Aorta (tissue), 5 donors: ENCODE results near the gene DLG1. TPM values are rescaled to one million over a fixed set of nuclear protein-coding genes. Genes with fewer than 3 reads are reported as not detected.
A peak's percentile ranks its signal among the peaks of the same experiment; 100 is the strongest.

Experiments
- ATAC-seq: fragments of 200-7000 bp; cut with Tn5 transposase; one replicate; pipeline ENCODE4 v1.9.1; 2022; ENCODE audit warnings: moderate library complexity; ENCODE audit not compliant: low FRiP score
- DNase-seq, 2 donors: peaks; one replicate each; pipeline ENCODE4 v3.0.0-alpha.2; 2020
- H3K27ac ChIP-seq, 2 donors: one replicate each; pipeline ENCODE4 v1.5.1; 2013; ENCODE audit warnings: low read length in 2 of 2, mild to moderate bottlenecking in 2 of 2, moderate library complexity in 2 of 2, control low read depth in 1 of 2, inconsistent platforms in 1 of 2, low read depth in 1 of 2
- H3K27me3 ChIP-seq, 2 donors: one replicate each; pipeline ENCODE4 v1.6.1; 2013; ENCODE audit warnings: control low read depth in 1 of 2, low read length in 1 of 2, mild to moderate bottlenecking in 1 of 2, moderate library complexity in 1 of 2; ENCODE audit not compliant: insufficient read depth in 2 of 2, control insufficient read depth in 1 of 2
- H3K36me3 ChIP-seq, 2 donors: one replicate each; pipeline ENCODE4 v1.6.1; 2013; ENCODE audit warnings: control low read depth in 1 of 2, low read length in 1 of 2, mild to moderate bottlenecking in 1 of 2; ENCODE audit not compliant: insufficient read depth in 2 of 2, control insufficient read depth in 1 of 2
- H3K4me1 ChIP-seq, 2 donors: one replicate each; pipeline ENCODE4 v1.6.1; 2013; ENCODE audit warnings: low read length in 2 of 2, control low read depth in 1 of 2, mild to moderate bottlenecking in 1 of 2, moderate library complexity in 1 of 2; ENCODE audit not compliant: insufficient read depth in 2 of 2, control insufficient read depth in 1 of 2
- H3K4me3 ChIP-seq, 2 donors: one replicate each; pipeline ENCODE4 v1.5.1; 2013; ENCODE audit warnings: low read length in 2 of 2, control low read depth in 1 of 2, mild to moderate bottlenecking in 1 of 2
- H3K9me3 ChIP-seq: one replicate; pipeline ENCODE4 v1.6.1; 2013; ENCODE audit warnings: mild to moderate bottlenecking, low read length; ENCODE audit not compliant: control insufficient read depth
- WGBS, 2 donors: extraction: QIAGEN DNeasy Blood & Tissue Kit; methylation state at CpG; one replicate each; pipeline ENCODE4 v1.1.7; 2013; 5-methylcytosine and 5-hydroxymethylcytosine counted together
- intact Hi-C, 2 donors: fragments of 100-400 bp; cut with DNase I; formaldehyde crosslinking; loops; one replicate each; pipeline versions ENCODE4 v1.14.2 to v1.15.0; 2022
- polyA plus RNA-seq, 2 donors: library from polyadenylated mRNA; stranded (reverse); fragments of 200-250 nt; gene quantifications; one replicate each; pipeline ENCODE4 v1.2.3, GENCODE V29; 2013
- total RNA-seq, 2 donors: library from RNA; stranded (reverse); fragmentation: NEBNext Ultra II Directional; extraction: Animal tissue kit (Norgen Biotek cat#: 25700); gene quantifications; one replicate each; pipeline ENCODE4 v1.2.1, GENCODE V29; 2021
- donor health status: healthy with polysubstance abuse.
- donor health status: Bipolar disorder and iron deficiency.
- donor health status: DM: no; HTN: no; CAD: no.
- donor health status: DM: no; HTN: no; CAD: no.
- donor health status: DM: yes; HTN: yes; CAD: no.

DLG1 gene
- total and polyA plus RNA-seq, 4 donors, result 21.2 to 100 (median 51.9) TPM

DNA sequence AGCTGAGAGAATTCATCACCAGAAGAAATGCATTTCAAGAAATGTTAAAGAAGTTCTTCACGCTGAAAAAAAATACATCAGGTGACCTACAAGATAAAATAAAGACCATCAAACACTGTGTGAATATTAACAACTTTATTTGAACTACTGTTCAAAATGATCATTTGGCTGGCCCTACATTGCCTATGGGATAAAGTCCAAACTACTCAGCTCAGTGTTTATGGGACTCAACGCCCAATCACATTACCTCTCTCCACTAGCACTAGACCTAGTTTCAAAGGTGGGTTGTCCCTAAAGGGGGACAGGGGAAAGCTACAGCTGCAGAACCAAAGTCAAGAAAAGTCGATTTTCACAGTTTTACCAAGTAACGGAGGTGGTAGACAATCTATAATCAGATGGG is 62.0 kb downstream of the DLG1 start:
- Histone ChIP-seq H3K36me3 (peaks cover 0 to 1% of the 10 kb centered on the region in 2 donors), H3K9me3 (peaks cover 2% of the 10 kb centered on the region), H3K27me3 (no peaks in the 10 kb centered on the region), H3K27ac (no peak overlapping the region), H3K4me3 (no peak overlapping the region), H3K4me1 (peaks cover 0 to 2% of the 10 kb centered on the region in 2 donors)
- 94 to 99% methylated on average over 4 of the region's 4 CpGs for WGBS, 2 donors
- ATAC-seq (no peak), DNase-seq (no peak)
- intact Hi-C loops, result no loop called here

DNA sequence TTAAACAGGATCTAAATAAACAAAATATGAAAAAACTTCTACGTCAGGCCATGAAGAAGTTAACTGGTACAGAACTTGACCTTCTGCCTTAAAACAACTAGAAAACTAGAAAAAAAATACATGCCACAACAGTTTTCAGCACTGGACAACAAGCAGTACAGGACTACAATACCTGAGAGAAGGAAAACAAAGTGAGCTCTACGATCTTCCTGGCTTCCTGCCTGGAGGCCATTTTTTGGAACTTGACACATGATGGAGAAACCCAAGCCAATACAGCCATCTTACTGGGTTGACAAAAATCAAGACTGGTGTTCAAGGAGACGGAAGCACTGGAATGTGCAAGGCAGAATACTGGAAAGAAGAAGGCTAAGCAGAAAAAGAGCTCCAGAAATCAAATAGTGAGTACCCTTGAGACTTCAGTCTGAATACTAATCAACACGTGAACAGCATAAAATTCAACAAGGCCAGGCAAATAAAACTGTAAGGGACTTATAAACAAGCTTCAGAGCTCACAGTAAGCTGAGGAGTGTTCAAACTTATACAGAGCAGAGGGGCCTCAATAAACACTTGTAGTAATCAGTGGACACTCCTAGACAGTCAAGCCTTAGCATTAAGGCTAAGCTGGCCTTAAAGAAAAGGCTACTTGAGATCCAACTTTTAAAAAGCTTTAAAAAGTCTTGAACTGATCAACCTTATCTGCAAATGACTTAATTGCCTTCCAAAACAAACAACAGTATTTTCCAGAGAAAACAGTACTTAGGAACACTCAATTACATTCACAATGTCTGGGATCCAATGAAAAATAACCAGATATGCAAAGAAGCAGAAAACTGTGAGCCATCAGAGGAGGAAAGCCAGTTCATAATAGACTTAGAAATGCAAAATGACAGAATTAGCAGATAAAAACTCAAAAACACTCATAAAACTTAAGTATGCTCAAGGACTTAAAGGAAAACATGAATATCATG is 63.2 kb downstream of the DLG1 start:
- Histone ChIP-seq H3K9me3 (peaks cover 2% of the 10 kb centered on the region), H3K27me3 (no peaks in the 10 kb centered on the region), H3K4me3 (no peak overlapping the region), H3K4me1 (peaks cover 0 to 2% of the 10 kb centered on the region in 2 donors), H3K27ac (peak overlapping the region in 1 of 2 donors; percentile 67), H3K36me3 (peaks cover 0 to 1% of the 10 kb centered on the region in 2 donors)
- WGBS, 2 donors, result 55 to 59% methylated on average over 4 of the region's 4 CpGs
- intact Hi-C loops, result no loop called here
- ATAC-seq, result no peak
- DNase-seq, result no peak

DNA sequence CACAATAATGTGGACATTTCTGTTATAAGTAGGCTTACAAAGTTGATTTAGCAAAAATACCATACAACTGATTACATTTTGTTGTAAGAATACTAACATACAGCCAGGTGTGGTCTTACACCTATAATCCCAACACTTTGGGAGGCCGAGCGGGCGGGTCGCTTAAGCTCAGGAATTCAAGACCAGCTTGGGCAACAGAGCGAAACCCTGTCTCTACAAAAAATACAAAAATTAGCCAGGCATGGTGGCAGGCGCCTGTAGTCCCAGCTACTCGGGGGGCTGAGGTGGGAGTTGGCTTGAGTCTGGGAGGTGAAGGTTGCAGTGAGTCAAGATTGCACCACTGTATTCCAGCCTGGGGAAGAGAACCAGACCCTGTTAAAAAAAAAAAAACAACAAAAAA is 67.1 kb downstream of the DLG1 start:
- Histone ChIP-seq H3K4me3 (no peak overlapping the region), H3K4me1 (peaks cover 0 to 2% of the 10 kb centered on the region in 2 donors), H3K36me3 (no peaks in the 10 kb centered on the region), H3K9me3 (no peaks in the 10 kb centered on the region), H3K27me3 (no peaks in the 10 kb centered on the region), H3K27ac (no peak overlapping the region)
- ATAC-seq (no peak), DNase-seq (no peak)
- WGBS, 2 donors, result 98 to 99% methylated on average over 7 of the region's 7 CpGs
- intact Hi-C loops, result no loop called here

DNA sequence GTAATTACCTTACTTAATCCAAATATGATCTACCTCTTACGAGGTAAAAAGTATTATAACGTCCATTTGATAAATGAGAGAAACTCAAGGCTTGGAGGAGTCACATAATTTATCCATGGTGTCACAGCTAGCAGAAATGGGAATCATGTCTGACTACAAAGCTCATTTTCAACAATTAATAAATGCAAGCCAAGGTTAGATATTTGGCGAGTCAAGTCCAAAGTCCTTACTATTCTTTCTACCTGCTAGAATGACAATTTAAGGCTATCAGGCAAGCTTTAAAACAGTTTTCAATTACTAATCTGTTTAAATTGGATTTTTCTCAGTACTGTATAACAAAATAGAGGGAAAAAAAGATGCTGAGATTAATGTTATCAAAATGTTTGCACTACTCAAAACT is 68.6 kb downstream of the DLG1 start:
- DNase-seq (no peak), ATAC-seq (no peak)
- no peaks in the 10 kb centered on the region for H3K9me3 ChIP-seq
- H3K4me3 ChIP-seq, result no peak overlapping the region
- H3K4me1 ChIP-seq, result no peaks in the 10 kb centered on the region
- no peak overlapping the region for H3K27ac ChIP-seq
- H3K36me3 ChIP-seq, result no peaks in the 10 kb centered on the region
- WGBS, 2 donors, result 74 to 92% methylated on average over 3 of the region's 3 CpGs
- intact Hi-C loops, result no loop called here
- no peaks in the 10 kb centered on the region for H3K27me3 ChIP-seq

DNA sequence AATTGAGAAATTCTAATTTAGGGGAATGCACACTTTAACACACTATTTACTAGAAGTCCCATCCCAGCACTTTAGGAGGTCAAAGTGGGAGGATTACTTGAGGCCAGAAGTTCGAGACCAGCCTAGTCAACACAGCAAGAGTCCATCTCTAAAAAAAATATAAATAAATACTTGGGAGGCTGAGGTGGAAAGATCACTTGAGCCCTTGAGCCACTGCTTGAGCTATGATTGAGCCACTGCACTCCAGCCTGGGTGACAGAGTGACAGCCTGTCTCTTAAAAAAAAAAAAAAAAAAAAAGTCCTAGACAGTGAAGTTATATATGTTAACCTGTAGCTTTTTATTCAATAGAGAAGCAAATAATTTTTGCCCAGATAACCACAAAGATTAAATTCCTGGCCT is 69.2 kb downstream of the DLG1 start:
- intact Hi-C loops, result no loop called here
- ATAC-seq, result no peak
- Histone ChIP-seq H3K4me1 (no peaks in the 10 kb centered on the region), H3K27ac (no peak overlapping the region), H3K9me3 (no peaks in the 10 kb centered on the region), H3K27me3 (no peaks in the 10 kb centered on the region), H3K4me3 (no peak overlapping the region), H3K36me3 (no peaks in the 10 kb centered on the region)
- no peak for DNase-seq
- 91% methylated on average over 1 of the region's 1 CpG for WGBS, 2 donors

DNA sequence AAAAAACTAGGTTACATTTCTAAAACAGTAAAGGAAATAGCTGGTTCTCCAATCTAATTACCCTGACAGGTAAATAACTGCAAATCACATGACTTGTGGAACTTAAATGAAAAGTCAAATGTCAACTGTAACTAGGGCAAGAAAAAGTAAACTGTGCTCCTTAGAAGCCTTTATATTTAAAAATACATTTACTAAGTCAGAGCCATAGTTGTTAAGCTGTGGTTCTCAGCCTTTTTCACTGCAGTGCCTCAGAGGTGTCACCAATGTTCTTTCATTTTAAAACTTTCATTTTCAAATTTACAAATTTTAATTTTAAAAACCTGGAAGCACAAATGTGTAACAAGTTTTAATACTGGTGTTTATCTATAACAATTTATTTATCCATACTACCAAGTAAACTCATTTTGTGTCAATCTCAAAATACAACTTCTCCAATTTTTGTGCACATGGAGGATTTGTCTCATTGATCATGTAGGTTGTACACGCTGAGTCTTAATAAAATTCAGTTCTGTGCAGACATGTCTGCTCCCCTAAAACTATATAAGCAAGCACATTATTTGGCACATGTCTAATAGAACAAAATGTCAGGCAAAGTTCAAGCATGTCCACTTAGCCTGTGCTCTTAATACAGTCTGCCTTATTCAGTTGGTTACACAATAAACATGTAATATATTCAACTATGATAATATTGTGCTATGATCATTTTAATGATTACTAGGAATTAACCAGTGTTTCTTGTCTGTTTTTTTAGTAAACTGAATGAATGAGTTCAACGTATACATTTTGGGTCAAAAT is 70.4 kb downstream of the DLG1 start:
- Histone ChIP-seq H3K4me3 (no peak overlapping the region), H3K4me1 (no peaks in the 10 kb centered on the region), H3K36me3 (no peaks in the 10 kb centered on the region), H3K27ac (no peak overlapping the region), H3K9me3 (no peaks in the 10 kb centered on the region), H3K27me3 (no peaks in the 10 kb centered on the region)
- intact Hi-C loops, result no loop called here
- ATAC-seq, result no peak
- 94 to 96% methylated on average over 2 of the region's 2 CpGs for WGBS, 2 donors
- no peak for DNase-seq

DNA sequence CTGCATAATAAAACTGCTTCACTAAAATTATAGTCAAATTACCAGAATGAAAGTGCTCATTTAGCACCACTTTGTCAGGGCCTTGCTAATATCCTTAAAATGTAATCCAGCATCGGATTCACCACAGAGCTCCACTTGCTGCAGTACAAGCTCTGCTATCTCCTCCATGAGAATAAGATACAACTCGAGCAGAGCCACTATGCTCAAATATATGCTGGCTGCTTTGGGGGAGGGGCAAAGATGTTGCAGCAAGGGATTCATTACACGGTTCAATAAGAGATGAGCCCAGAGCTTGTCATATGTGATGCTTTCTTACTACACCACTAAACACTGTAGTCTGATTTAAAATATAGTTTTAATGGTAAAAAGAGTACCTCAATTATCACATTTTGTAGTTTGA is 72.2 kb downstream of the DLG1 start:
- Histone ChIP-seq H3K4me3 (no peak overlapping the region), H3K36me3 (no peaks in the 10 kb centered on the region), H3K4me1 (peaks cover 0 to 3% of the 10 kb centered on the region in 2 donors), H3K27ac (no peak overlapping the region), H3K27me3 (no peaks in the 10 kb centered on the region), H3K9me3 (no peaks in the 10 kb centered on the region)
- WGBS, 2 donors, result 68 to 73% methylated on average over 3 of the region's 3 CpGs
- ATAC-seq (no peak), DNase-seq (no peak)
- intact Hi-C loops, result no loop called here

DNA sequence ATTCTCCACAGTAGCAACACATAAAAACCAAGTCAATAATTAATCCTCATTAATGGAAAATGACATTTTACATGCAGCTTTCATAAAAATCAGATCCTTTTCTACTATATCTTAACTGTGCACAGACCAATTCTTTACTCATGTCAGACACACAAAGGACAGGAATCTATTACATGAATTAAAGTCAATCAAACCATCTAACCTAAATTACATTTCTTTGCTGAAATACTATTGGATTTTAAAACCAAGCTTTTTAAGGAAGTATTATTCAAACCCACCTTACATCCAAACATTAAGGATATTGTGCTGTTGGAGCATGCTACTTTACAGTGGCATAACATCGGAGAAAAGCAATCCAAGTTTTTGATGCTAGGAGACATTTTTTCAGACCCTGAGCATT is 72.8 kb downstream of the DLG1 start:
- no peak for ATAC-seq
- intact Hi-C loops, result no loop called here
- DNase-seq, result no peak
- Histone ChIP-seq H3K9me3 (no peaks in the 10 kb centered on the region), H3K27ac (no peak overlapping the region), H3K36me3 (no peaks in the 10 kb centered on the region), H3K4me1 (peaks cover 0 to 3% of the 10 kb centered on the region in 2 donors), H3K4me3 (no peak overlapping the region), H3K27me3 (no peaks in the 10 kb centered on the region)
- WGBS, 2 donors, result 79 to 81% methylated on average over 1 of the region's 1 CpG
